ENCODE results near the gene SYNE2. TPM values are rescaled to one million over a fixed set of nuclear protein-coding genes. Genes with fewer than 3 reads are reported as not detected.

SYNE2 gene
- total and polyA plus RNA-seq, 9 donors = 29.1 to 66.9 (median 50.0) TPM

GRCh38 chr14:63924375-63924774 lies 71.6 kb downstream of the SYNE2 start:
- Histone ChIP-seq H3K27ac (ENCODE audit: low read length) (no peak overlapping the region), H3K4me3 (ENCODE audit: low read length) (no peak overlapping the region), H3K27me3 (ENCODE audit: control insufficient read depth, insufficient read depth, low read length) (no peaks in the 10 kb centered on the region), H3K36me3 (ENCODE audit: control insufficient read depth, insufficient read depth, low read length) (peaks cover 3% of the 10 kb centered on the region), H3K4me1 (ENCODE audit: control insufficient read depth, insufficient read depth, low read length) (no peaks in the 10 kb centered on the region), H3K9me3 (replicated peaks; ENCODE audit: control insufficient read depth, low read depth, low read length) (peaks cover 7% of the 10 kb centered on the region)
- DNase-seq = no peak

- Histone ChIP-seq H3K27me3 (ENCODE audit: control insufficient read depth, insufficient read depth, low read length) (no peaks in the 10 kb centered on the region), H3K4me3 (ENCODE audit: low read length) (no peak overlapping the region), H3K27ac (ENCODE audit: low read length) (no peak overlapping the region), H3K36me3 (ENCODE audit: control insufficient read depth, insufficient read depth, low read length) (no peaks in the 10 kb centered on the region), H3K9me3 (replicated peaks; ENCODE audit: control insufficient read depth, low read depth, low read length) (peaks cover 7% of the 10 kb centered on the region), H3K4me1 (ENCODE audit: control insufficient read depth, insufficient read depth, low read length) (no peaks in the 10 kb centered on the region)
- 100% methylated on average over 1 of the region's 2 CpGs for WGBS (ENCODE audit: insufficient coverage)
- DNase-seq = no peak
Measured at GRCh38 chr14:63926641-63927040, 73.8 kb downstream of the SYNE2 start.

DNA sequence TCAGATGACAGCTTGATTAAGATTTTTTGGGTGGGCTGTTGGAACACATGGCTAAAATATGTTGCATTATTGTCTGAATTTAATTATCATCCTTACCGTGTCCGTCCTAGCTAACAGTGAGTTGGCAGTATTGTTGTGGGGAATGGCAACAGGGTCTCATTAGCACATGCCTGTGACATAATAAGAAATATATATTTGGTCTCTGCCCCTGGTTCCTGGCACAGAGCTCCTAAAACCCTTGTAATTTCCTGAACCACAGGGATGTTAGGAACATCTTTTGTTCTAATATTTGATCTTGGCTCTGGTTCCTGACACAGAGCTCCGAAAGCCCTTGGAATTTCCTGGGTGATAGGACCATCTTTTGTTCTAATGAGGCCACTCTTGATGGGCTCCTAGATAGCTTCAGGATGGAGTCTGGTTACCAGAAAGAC lies 76.0 kb downstream of the SYNE2 start:
- Histone ChIP-seq H3K36me3 (ENCODE audit: control insufficient read depth, insufficient read depth, low read length) (no peaks in the 10 kb centered on the region), H3K27ac (ENCODE audit: low read length) (no peak overlapping the region), H3K27me3 (ENCODE audit: control insufficient read depth, insufficient read depth, low read length) (no peaks in the 10 kb centered on the region), H3K9me3 (replicated peaks; ENCODE audit: control insufficient read depth, low read depth, low read length) (peaks cover 7% of the 10 kb centered on the region), H3K4me3 (ENCODE audit: low read length) (no peak overlapping the region), H3K4me1 (ENCODE audit: control insufficient read depth, insufficient read depth, low read length) (no peaks in the 10 kb centered on the region)
- WGBS (ENCODE audit: insufficient coverage) = no CpG with 5 or more reads among the region's 3 CpGs
- DNase-seq = no peak

GRCh38 chr14:63933110-63933509 lies 80.3 kb downstream of the SYNE2 start:
- no peak for DNase-seq
- Histone ChIP-seq H3K36me3 (ENCODE audit: control insufficient read depth, insufficient read depth, low read length) (no peaks in the 10 kb centered on the region), H3K4me3 (ENCODE audit: low read length) (no peak overlapping the region), H3K4me1 (ENCODE audit: control insufficient read depth, insufficient read depth, low read length) (no peaks in the 10 kb centered on the region), H3K27ac (ENCODE audit: low read length) (no peak overlapping the region), H3K27me3 (ENCODE audit: control insufficient read depth, insufficient read depth, low read length) (no peaks in the 10 kb centered on the region), H3K9me3 (replicated peaks; ENCODE audit: control insufficient read depth, low read depth, low read length) (no peaks in the 10 kb centered on the region)
- no CpG with 5 or more reads among the region's 3 CpGs for WGBS (ENCODE audit: insufficient coverage)

DNA sequence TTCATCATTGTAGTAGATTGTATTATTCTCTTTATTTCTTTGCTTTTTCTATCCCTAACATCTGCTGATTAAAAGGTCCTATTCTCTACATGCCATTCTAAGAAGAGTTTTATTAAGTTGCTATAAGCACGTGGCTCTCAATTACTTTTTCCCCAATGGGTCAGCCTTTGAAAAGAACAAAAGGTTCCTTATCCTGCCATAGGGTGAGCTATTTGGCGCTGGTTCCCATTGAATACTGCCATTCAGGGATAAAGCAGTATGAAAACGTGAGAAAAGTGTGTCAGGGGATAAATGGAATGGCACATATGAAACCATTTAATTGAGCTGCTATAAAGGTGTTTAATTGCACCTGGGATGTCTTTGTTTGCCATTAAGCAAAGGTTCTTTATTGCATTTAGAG lies 80.9 kb downstream of the SYNE2 start:
- Histone ChIP-seq H3K4me3 (ENCODE audit: low read length) (no peak overlapping the region), H3K9me3 (replicated peaks; ENCODE audit: control insufficient read depth, low read depth, low read length) (no peaks in the 10 kb centered on the region), H3K36me3 (ENCODE audit: control insufficient read depth, insufficient read depth, low read length) (no peaks in the 10 kb centered on the region), H3K27ac (ENCODE audit: low read length) (no peak overlapping the region), H3K27me3 (ENCODE audit: control insufficient read depth, insufficient read depth, low read length) (no peaks in the 10 kb centered on the region), H3K4me1 (ENCODE audit: control insufficient read depth, insufficient read depth, low read length) (no peaks in the 10 kb centered on the region)
- 33% methylated on average over 2 of the region's 3 CpGs for WGBS (ENCODE audit: insufficient coverage)
- DNase-seq = no peak

GRCh38 chr14:63938198-63939005 lies 85.6 kb downstream of the SYNE2 start:
- H3K4me3 ChIP-seq (ENCODE audit: low read length) = no peak overlapping the region
- no peaks in the 10 kb centered on the region for H3K4me1 ChIP-seq (ENCODE audit: control insufficient read depth, insufficient read depth, low read length)
- no peaks in the 10 kb centered on the region for H3K27me3 ChIP-seq (ENCODE audit: control insufficient read depth, insufficient read depth, low read length)
- H3K9me3 ChIP-seq (replicated peaks; ENCODE audit: control insufficient read depth, low read depth, low read length) = no peaks in the 10 kb centered on the region
- DNase-seq = no peak
- peaks cover 7% of the 10 kb centered on the region for H3K36me3 ChIP-seq (ENCODE audit: control insufficient read depth, insufficient read depth, low read length)
- H3K27ac ChIP-seq (ENCODE audit: low read length) = no peak overlapping the region
- 95% methylated on average over 7 of the region's 9 CpGs for WGBS (ENCODE audit: insufficient coverage)

DNA sequence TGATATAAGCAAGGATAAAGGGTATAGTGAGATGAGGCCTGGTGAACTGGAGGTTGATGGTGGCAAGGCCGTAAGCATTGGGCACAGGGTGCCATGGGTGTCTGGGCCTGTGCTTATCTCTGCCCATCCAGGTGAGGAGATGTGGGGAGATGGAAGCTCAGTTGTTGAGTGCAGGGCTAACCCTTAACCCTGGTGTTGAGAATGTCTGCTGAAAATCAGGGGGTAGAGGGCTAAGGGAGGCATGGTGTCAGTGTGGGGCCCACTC lies 86.1 kb downstream of the SYNE2 start:
- Histone ChIP-seq H3K36me3 (ENCODE audit: control insufficient read depth, insufficient read depth, low read length) (peaks cover 7% of the 10 kb centered on the region), H3K9me3 (replicated peaks; ENCODE audit: control insufficient read depth, low read depth, low read length) (no peaks in the 10 kb centered on the region), H3K4me1 (ENCODE audit: control insufficient read depth, insufficient read depth, low read length) (no peaks in the 10 kb centered on the region), H3K27me3 (ENCODE audit: control insufficient read depth, insufficient read depth, low read length) (no peaks in the 10 kb centered on the region), H3K4me3 (ENCODE audit: low read length) (no peak overlapping the region), H3K27ac (ENCODE audit: low read length) (no peak overlapping the region)
- WGBS (ENCODE audit: insufficient coverage) = 100% methylated on average over 1 of the region's 1 CpG
- DNase-seq = no peak

DNA sequence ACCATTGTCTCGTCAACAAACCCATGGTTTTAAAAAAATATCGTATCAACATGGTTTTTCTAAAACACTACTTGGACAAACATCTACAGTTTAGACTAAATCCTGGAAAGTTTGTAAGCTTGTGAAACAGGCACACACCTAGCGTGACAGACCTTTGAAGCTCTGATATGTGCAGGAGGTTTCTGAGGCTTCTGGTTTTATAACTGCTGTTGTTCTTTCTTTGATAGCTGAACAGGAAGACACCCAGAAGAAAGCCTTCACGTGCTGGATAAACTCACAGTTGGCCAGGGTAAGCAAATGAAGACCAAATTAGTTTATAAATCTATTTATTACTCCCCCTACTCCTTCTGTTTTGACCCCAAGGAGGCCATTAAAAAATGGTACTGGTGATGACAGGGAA lies 87.6 kb downstream of the SYNE2 start:
- H3K36me3 ChIP-seq (ENCODE audit: control insufficient read depth, insufficient read depth, low read length) = peaks cover 7% of the 10 kb centered on the region
- no peaks in the 10 kb centered on the region for H3K4me1 ChIP-seq (ENCODE audit: control insufficient read depth, insufficient read depth, low read length)
- no peaks in the 10 kb centered on the region for H3K9me3 ChIP-seq (replicated peaks; ENCODE audit: control insufficient read depth, low read depth, low read length)
- no peak overlapping the region for H3K27ac ChIP-seq (ENCODE audit: low read length)
- no peaks in the 10 kb centered on the region for H3K27me3 ChIP-seq (ENCODE audit: control insufficient read depth, insufficient read depth, low read length)
- no peak for DNase-seq
- WGBS (ENCODE audit: insufficient coverage) = no CpG with 5 or more reads among the region's 4 CpGs
- H3K4me3 ChIP-seq (ENCODE audit: low read length) = no peak overlapping the region

GRCh38 chr14:63941023-63941422 lies 88.2 kb downstream of the SYNE2 start:
- no peaks in the 10 kb centered on the region for H3K9me3 ChIP-seq (replicated peaks; ENCODE audit: control insufficient read depth, low read depth, low read length)
- no peak overlapping the region for H3K4me3 ChIP-seq (ENCODE audit: low read length)
- H3K4me1 ChIP-seq (ENCODE audit: control insufficient read depth, insufficient read depth, low read length) = no peaks in the 10 kb centered on the region
- H3K27me3 ChIP-seq (ENCODE audit: control insufficient read depth, insufficient read depth, low read length) = no peaks in the 10 kb centered on the region
- no peak overlapping the region for H3K27ac ChIP-seq (ENCODE audit: low read length)
- peaks cover 8% of the 10 kb centered on the region for H3K36me3 ChIP-seq (ENCODE audit: control insufficient read depth, insufficient read depth, low read length)
- 43% methylated on average over 1 of the region's 3 CpGs for WGBS (ENCODE audit: insufficient coverage)
- DNase-seq = no peak

DNA sequence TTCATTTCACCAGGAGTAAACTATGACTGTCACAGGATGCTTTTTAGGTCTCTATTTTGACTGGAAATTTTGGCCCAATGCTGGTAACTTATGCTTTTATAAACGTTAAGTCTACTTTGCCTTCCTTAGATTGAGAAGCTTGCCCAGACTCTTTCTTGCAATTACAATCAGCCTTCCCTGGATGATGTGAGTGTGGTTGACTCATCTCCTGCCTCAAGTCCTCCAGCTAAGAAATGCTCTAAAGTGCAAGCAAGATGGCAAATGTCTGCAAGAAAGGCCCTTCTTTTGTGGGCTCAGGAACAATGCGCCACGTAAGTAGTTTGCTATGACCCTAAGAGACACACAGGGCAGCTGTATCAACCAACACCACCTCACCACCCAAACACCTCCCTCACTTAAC lies 96.9 kb downstream of the SYNE2 start:
- Histone ChIP-seq H3K36me3 (ENCODE audit: control insufficient read depth, insufficient read depth, low read length) (peaks cover 18% of the 10 kb centered on the region), H3K4me3 (ENCODE audit: low read length) (no peak overlapping the region), H3K27me3 (ENCODE audit: control insufficient read depth, insufficient read depth, low read length) (no peaks in the 10 kb centered on the region), H3K9me3 (replicated peaks; ENCODE audit: control insufficient read depth, low read depth, low read length) (no peaks in the 10 kb centered on the region), H3K27ac (ENCODE audit: low read length) (no peak overlapping the region), H3K4me1 (ENCODE audit: control insufficient read depth, insufficient read depth, low read length) (no peaks in the 10 kb centered on the region)
- no peak for DNase-seq
- no CpG with 5 or more reads among the region's 3 CpGs for WGBS (ENCODE audit: insufficient coverage)

GRCh38 chr14:63951021-63951420 lies 98.2 kb downstream of the SYNE2 start:
- DNase-seq = no peak
- Histone ChIP-seq H3K4me1 (ENCODE audit: control insufficient read depth, insufficient read depth, low read length) (no peaks in the 10 kb centered on the region), H3K9me3 (replicated peaks; ENCODE audit: control insufficient read depth, low read depth, low read length) (no peaks in the 10 kb centered on the region), H3K27ac (ENCODE audit: low read length) (no peak overlapping the region), H3K36me3 (ENCODE audit: control insufficient read depth, insufficient read depth, low read length) (peaks cover 17% of the 10 kb centered on the region), H3K4me3 (ENCODE audit: low read length) (no peak overlapping the region), H3K27me3 (ENCODE audit: control insufficient read depth, insufficient read depth, low read length) (no peaks in the 10 kb centered on the region)
- 80% methylated on average over 2 of the region's 4 CpGs for WGBS (ENCODE audit: insufficient coverage)

Data from muscle of leg (tissue), 11 donors.